GM12874 (cell line): ENCODE results near the gene SPG7.

Source experiments
- TF ChIP-seq, protein P1 (sequence below): IDR thresholded peaks from 2 replicates; pipeline ENCODE4 v1.5.1; 2011; ENCODE audit warnings: low read depth, mild to moderate bottlenecking, control low read depth, low read length, moderate library complexity; ENCODE audit not compliant: insufficient read depth

SPG7 gene

DNA sequence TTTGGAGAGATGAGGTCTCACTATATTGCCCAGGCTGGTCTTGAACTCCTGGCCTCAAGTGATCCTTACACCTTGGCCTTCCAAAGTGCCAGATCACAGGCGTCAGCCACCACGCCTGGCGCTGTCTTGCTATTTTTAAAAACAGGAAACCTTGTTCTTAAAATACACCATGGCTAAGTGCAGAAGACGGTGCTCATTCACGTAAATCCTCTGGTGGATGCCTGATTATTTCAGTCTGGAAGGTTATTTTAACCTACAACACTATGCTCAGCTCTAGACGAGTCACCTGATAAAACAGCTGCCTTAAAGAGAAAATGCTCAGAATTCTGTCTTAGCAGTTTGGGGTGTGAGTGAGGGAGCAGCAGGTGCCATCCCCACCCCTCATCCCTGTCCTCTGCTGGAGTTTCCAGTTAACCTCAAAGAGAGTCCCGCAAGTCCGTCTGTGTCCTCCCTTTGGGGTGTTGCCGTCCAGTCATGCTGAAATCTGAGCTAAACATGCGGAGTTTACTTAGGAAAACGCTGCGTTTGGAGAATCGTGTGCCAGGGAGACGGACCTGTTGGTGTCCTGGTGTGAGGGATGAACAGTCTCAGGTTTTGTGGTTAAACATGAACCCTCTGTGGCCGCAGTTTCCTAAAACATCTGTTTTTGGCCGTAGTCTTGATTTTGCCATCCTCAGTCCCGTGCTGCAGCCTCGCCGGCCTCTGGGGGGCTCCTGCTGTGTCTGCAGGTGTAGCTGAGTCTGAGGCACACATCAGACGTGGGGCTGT, 17.1 kb downstream of the SPG7 start:
- TF ChIP-seq, protein P1, sequence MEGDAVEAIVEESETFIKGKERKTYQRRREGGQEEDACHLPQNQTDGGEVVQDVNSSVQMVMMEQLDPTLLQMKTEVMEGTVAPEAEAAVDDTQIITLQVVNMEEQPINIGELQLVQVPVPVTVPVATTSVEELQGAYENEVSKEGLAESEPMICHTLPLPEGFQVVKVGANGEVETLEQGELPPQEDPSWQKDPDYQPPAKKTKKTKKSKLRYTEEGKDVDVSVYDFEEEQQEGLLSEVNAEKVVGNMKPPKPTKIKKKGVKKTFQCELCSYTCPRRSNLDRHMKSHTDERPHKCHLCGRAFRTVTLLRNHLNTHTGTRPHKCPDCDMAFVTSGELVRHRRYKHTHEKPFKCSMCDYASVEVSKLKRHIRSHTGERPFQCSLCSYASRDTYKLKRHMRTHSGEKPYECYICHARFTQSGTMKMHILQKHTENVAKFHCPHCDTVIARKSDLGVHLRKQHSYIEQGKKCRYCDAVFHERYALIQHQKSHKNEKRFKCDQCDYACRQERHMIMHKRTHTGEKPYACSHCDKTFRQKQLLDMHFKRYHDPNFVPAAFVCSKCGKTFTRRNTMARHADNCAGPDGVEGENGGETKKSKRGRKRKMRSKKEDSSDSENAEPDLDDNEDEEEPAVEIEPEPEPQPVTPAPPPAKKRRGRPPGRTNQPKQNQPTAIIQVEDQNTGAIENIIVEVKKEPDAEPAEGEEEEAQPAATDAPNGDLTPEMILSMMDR, result peak; percentile 39

DNA sequence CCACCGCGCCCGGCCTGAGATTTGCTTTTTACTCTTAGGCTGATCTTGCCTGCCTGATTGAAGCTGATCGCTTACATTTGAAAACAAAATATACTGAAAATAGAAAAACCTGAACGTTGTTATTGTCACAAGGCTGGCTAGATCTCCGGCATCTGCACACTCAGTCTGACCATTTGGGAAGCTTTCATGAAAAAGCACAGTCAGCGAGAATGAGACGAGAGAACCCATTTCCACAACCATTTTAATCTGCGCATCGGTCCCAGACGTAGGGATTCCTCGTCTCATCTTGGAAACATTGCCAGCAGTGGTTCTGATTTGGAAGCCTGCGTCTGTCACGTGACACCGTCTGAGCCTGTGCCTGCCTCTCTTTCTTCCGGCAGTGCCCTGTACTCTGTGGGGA, 20.9 kb downstream of the SPG7 start:
- TF ChIP-seq, protein P1, result no peak

DNA sequence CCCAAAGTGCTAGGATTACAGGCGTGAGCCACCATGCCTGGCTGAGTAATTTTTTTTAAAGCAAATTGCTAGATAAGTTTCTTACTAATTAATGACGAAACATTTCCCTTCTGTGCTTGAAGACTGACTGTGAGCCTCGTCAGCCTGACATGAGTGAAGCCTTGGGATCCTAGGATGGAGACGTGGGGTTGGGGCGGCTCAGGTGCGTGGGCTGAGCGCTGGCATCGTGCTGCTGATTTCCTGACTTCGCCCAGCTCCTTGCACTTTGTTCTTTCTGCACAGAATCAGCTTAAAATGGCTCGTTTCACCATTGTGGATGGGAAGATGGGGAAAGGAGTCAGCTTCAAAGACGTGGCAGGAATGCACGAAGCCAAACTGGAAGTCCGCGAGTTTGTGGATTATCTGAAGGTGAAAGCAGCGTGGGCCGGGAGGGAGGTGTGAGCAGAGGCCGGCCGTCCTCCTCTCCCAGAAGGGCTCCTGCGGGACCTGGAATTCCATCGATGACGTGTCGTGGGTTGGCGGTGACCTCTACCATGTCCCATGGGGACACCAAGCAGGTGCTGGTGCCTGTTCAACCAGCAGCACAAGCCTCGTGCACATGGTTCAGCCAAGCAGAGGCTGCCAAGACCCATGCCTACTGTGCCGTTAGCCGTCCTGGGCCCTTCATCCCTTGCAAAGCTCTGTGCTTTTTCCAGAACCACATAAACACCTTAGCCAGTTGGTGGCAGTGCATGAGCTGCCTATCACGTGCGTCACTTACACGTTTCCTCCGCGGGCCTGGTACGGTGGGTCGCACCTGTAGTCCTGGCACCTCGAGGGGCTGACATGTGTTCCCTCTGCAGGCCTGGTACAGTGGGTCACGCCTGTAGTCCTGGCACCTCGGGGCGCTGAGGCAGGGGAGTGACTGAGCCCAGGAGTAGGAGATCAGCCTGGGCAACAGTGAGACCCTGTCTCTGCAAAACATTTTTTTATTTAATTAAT, 22.5 kb downstream of the SPG7 start:
- TF ChIP-seq, protein P1, result no peak

DNA sequence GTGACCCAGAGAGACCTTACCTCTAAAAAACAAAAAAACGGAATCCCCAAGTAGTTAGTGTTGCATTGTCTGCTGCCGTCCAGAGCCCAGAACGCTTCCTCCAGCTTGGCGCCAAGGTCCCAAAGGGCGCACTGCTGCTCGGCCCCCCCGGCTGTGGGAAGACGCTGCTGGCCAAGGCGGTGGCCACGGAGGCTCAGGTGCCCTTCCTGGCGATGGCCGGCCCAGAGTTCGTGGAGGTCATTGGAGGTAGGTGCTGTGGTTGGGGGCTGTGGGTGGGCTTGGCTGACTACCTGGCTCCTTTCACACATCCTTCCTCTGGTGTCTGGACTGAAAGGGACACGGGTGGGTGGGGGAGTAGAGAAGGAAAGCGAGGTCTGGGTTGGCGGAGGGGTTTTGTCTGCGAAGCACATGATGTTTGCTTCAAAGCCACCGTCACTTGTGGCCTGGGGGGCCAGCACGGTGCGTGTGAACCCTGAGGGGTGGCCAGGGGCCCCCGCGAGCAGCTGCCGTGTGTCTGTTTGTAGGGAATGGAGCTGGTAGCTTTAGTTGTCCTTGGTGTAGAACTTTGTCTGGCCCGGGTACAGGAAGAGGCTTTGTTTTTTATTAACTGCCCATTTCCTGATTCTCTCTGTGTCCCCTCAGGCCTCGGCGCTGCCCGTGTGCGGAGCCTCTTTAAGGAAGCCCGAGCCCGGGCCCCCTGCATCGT, 23.8 kb downstream of the SPG7 start:
- TF ChIP-seq, protein P1, result no peak

DNA sequence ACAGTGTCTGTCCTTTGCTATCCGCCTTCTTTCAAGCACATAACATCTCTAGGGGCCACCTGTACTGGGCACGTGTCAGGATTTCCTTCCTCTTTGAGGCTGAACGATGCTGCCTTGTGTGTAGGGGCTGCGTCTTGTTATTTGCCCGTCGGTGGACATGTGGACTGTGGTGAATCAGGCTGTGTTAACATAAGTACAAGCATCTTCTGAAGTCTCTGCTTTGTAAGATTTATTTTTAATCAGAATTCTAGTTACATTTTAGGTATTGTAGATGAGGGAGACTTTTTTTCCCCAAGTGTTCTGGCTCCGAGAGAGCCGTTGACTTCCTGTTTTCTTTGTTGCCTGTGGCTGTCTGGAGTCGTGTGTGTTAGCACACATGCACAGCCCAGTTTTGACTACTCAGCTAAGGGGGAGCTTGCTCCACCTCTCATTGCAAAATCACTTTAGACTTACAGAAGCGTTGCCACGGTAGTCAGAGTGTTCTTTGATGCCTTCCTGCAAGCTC, 26.1 kb downstream of the SPG7 start:
- TF ChIP-seq, protein P1, result no peak

DNA sequence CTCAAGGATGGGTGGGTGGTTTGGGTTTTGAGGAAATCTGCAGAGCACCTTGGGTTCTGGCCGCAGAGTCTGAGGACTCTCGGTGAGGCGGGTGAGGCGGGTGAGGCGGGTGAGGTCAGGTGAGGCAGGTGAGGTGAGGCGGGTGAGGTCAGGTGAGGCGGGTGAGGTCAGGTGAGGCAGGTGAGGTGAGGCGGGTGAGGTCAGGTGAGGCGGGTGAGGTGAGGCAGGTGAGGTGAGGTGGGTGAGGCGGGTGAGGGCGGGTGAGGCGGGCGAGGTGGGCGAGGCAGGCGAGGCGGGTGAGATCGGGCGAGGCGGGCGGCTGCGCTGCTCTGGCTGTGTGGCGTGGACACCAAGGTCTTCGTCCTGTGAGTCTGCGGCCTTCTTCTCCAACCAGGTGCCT, 28.2 kb downstream of the SPG7 start:
- TF ChIP-seq, protein P1, result no peak
